Mucosa of rectum (tissue), 2 donors: Measurements from ENCODE around the gene WDR26.
"Not testable (repeated sequence)": the region's sequence is repeated elsewhere in the genome, so short reads cannot be mapped to it uniquely, and the experiment has no call there.

Experiments
- H3K27ac ChIP-seq, 2 donors: one replicate each; pipeline ENCODE4 v1.7.0; 2013; ENCODE audit warnings: inconsistent platforms in 2 of 2, low read depth in 2 of 2, low read length in 2 of 2
- H3K27me3 ChIP-seq, 2 donors: one replicate each; pipeline ENCODE4 v1.7.0; 2013; ENCODE audit warnings: low read length in 2 of 2; ENCODE audit not compliant: control insufficient read depth in 2 of 2, insufficient read depth in 2 of 2
- H3K36me3 ChIP-seq, 2 donors: one replicate each; pipeline ENCODE4 v1.7.0; 2013; ENCODE audit warnings: low read length in 2 of 2; ENCODE audit not compliant: control insufficient read depth in 2 of 2, insufficient read depth in 2 of 2
- H3K4me1 ChIP-seq, 2 donors: one replicate each; pipeline ENCODE4 v1.7.0; 2013; ENCODE audit warnings: low read length in 2 of 2, mild to moderate bottlenecking in 1 of 2; ENCODE audit not compliant: control insufficient read depth in 2 of 2, insufficient read depth in 2 of 2
- H3K4me3 ChIP-seq, 2 donors: one replicate each; pipeline ENCODE4 v1.7.0; 2013; ENCODE audit warnings: low read length in 2 of 2
- H3K9ac ChIP-seq, 2 donors: one replicate each; pipeline ENCODE4 v1.7.0; 2013; ENCODE audit warnings: low read length in 2 of 2, low read depth in 1 of 2, mild to moderate bottlenecking in 1 of 2
- H3K9me3 ChIP-seq, 2 donors: one replicate each; pipeline ENCODE4 v1.7.0; 2013; ENCODE audit warnings: low read length in 2 of 2; ENCODE audit not compliant: control insufficient read depth in 2 of 2
- donor health status: healthy.
- donor health status: Normal muscosa, but diverticular disease.

Gene WDR26

GRCh38 chr1:224356685-224357625 is 77.6 kb downstream of the WDR26 start, which contains the start of gene CNIH4:
Gene CNIH4 (plus strand): TSS chr1:224356879. CDS start chr1:224356925, 46 bp downstream.
- H3K27me3 ChIP-seq, result no peaks in the 10 kb centered on the region
- no peaks in the 10 kb centered on the region for H3K36me3 ChIP-seq
- H3K27ac ChIP-seq, result peak within 1 kb of the TSS; percentile 87 to 90
- peak within 1 kb of the TSS; percentile 90 to 97 for H3K4me3 ChIP-seq
- H3K9me3 ChIP-seq, result no peaks in the 10 kb centered on the region
- H3K4me1 ChIP-seq, result peaks cover 19 to 31% of the 10 kb centered on the region in 2 donors
- H3K9ac ChIP-seq, result peak within 1 kb of the TSS; percentile 63 to 87

- H3K27me3 ChIP-seq, result no peaks in the 10 kb centered on the region
- no peaks in the 10 kb centered on the region for H3K9me3 ChIP-seq
- H3K4me3 ChIP-seq, result no peak overlapping the region
- H3K9ac ChIP-seq, result no peak overlapping the region
- H3K27ac ChIP-seq, result peak overlapping the region; percentile 48 to 59
- peaks cover 19 to 31% of the 10 kb centered on the region in 2 donors for H3K4me1 ChIP-seq
- no peaks in the 10 kb centered on the region for H3K36me3 ChIP-seq
These were observed 80.3 kb downstream of the WDR26 start for GRCh38 chr1:224353975-224354925.

- H3K36me3 ChIP-seq, H3K9ac ChIP-seq, H3K27me3 ChIP-seq, H3K9me3 ChIP-seq, H3K4me3 ChIP-seq, H3K27ac ChIP-seq: not testable (repeated sequence)
- H3K4me1 ChIP-seq, result peaks cover 11 to 17% of the 10 kb centered on the region in 2 donors
These were observed 82.0 kb downstream of the WDR26 start for GRCh38 chr1:224352436-224353085.

DNA sequence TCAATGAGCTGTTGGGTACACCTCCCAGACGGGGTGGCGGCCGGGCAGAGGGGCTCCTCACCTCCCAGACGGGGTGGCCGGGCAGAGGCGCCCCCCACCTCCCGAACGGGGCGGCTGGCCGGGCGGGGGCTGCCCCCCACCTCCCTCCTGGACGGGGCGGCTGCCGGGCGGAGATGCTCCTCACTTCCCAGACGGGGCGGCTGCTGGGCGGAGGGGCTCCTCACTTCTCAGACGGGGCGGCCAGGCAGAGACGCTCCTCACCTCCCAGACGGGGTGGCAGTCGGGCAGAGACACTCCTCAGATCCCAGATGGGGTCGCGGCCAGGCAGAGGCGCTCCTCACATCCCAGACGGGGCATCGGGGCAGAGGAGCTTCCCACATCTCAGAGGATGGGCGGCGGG is 84.9 kb downstream of the WDR26 start:
- H3K9ac ChIP-seq, H3K27ac ChIP-seq, H3K4me3 ChIP-seq, H3K27me3 ChIP-seq, H3K9me3 ChIP-seq, H3K36me3 ChIP-seq, H3K4me1 ChIP-seq: not testable (repeated sequence)

GRCh38 chr1:224348137-224348536 is 86.5 kb downstream of the WDR26 start:
- H3K27ac ChIP-seq, result no peak overlapping the region
- no peaks in the 10 kb centered on the region for H3K27me3 ChIP-seq
- no peak overlapping the region for H3K9ac ChIP-seq
- H3K4me1 ChIP-seq, result no peaks in the 10 kb centered on the region
- no peak overlapping the region for H3K4me3 ChIP-seq
- peaks cover 0 to 6% of the 10 kb centered on the region in 2 donors for H3K9me3 ChIP-seq
- no peaks in the 10 kb centered on the region for H3K36me3 ChIP-seq

- H3K4me1 ChIP-seq, result peaks cover 0 to 3% of the 10 kb centered on the region in 2 donors
- H3K9ac ChIP-seq, result no peak overlapping the region
- no peak overlapping the region for H3K4me3 ChIP-seq
- no peaks in the 10 kb centered on the region for H3K36me3 ChIP-seq
- no peaks in the 10 kb centered on the region for H3K27me3 ChIP-seq
- peaks cover 0 to 6% of the 10 kb centered on the region in 2 donors for H3K9me3 ChIP-seq
- no peak overlapping the region for H3K27ac ChIP-seq
These were observed 90.9 kb downstream of the WDR26 start for GRCh38 chr1:224343679-224344078.

- H3K4me1 ChIP-seq, H3K27me3 ChIP-seq, H3K27ac ChIP-seq, H3K36me3 ChIP-seq, H3K9me3 ChIP-seq: not testable (repeated sequence)
- H3K4me3 ChIP-seq, result peak overlapping the region; percentile 39 to 54
- H3K9ac ChIP-seq, result peak overlapping the region in 1 of 2 donors; percentile 48
These were observed 93.9 kb downstream of the WDR26 start for GRCh38 chr1:224340453-224341384.

DNA sequence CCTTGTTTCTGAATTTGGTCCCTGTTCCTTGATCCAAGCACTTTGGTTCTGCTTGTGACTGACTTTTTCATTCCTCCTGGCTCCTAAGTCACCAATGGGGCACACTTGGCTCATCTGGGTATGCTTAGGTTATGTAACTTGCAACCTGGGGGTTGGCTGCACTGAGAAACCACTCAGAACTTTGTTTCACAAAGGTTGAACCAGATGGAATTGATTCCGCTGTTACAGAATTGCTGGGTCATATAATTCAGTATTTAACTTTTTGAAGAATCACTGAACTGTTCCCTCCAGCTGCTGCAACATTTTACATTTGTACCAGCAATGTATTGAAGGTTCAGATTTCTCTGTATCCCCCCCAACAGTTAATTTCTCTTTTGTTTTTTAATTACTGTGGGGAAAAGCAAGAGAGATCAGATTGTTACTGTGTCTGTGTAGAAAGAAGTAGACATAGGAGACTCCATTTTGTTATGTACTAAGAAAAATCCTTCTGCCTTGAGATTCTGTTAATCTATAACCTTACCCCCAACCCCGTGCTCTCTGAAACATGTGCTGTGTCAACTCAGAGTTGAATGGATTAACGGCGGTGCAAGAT is 95.1 kb downstream of the WDR26 start:
- peaks cover 0 to 3% of the 10 kb centered on the region in 2 donors for H3K4me1 ChIP-seq
- no peak overlapping the region for H3K27ac ChIP-seq
- H3K27me3 ChIP-seq, result no peaks in the 10 kb centered on the region
- H3K4me3 ChIP-seq, result no peak overlapping the region
- no peak overlapping the region for H3K9ac ChIP-seq
- no peaks in the 10 kb centered on the region for H3K36me3 ChIP-seq
- H3K9me3 ChIP-seq, result peaks cover 0 to 6% of the 10 kb centered on the region in 2 donors
